Nephron (organoid): ENCODE measurements around the gene UFD1.

ENCODE experiments used
- H3K27ac Mint-ChIP-seq, 3 experiments: 2 replicates each; pipeline ENCODE4 v1.8.0; 2020; ENCODE audit warnings: mixed read lengths in 3 of 3, mild to moderate bottlenecking in 2 of 3, moderate library complexity in 1 of 3
- H3K27me3 Mint-ChIP-seq: 2 replicates; pipeline ENCODE4 v1.8.0; 2021; ENCODE audit warnings: low read depth, mild to moderate bottlenecking, moderate library complexity, mixed read lengths
- H3K36me3 Mint-ChIP-seq: 2 replicates; pipeline ENCODE4 v1.8.0; 2020; ENCODE audit warnings: low read depth, mixed read lengths
- H3K4me1 Mint-ChIP-seq: 2 replicates; pipeline ENCODE4 v1.8.0; 2020; ENCODE audit warnings: mixed read lengths
- H3K4me3 Mint-ChIP-seq, 3 experiments: 2 replicates each; pipeline ENCODE4 v1.8.0; 2020; ENCODE audit warnings: mild to moderate bottlenecking in 3 of 3, mixed read lengths in 3 of 3, moderate library complexity in 2 of 3
- H3K9me3 Mint-ChIP-seq: 2 replicates; pipeline ENCODE4 v1.8.0; 2020; ENCODE audit warnings: mixed read lengths
- TF ChIP-seq, protein P1 (sequence below), 3 experiments: fragments of 200-600 bp; sonication (generic); IDR thresholded peaks; one replicate each; pipeline ENCODE4 v1.5.0; 2021; ENCODE audit warnings: antibody characterized with exemption in 3 of 3; ENCODE audit not compliant: unreplicated experiment in 3 of 3

The UFD1 gene, protein sequence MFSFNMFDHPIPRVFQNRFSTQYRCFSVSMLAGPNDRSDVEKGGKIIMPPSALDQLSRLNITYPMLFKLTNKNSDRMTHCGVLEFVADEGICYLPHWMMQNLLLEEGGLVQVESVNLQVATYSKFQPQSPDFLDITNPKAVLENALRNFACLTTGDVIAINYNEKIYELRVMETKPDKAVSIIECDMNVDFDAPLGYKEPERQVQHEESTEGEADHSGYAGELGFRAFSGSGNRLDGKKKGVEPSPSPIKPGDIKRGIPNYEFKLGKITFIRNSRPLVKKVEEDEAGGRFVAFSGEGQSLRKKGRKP

DNA sequence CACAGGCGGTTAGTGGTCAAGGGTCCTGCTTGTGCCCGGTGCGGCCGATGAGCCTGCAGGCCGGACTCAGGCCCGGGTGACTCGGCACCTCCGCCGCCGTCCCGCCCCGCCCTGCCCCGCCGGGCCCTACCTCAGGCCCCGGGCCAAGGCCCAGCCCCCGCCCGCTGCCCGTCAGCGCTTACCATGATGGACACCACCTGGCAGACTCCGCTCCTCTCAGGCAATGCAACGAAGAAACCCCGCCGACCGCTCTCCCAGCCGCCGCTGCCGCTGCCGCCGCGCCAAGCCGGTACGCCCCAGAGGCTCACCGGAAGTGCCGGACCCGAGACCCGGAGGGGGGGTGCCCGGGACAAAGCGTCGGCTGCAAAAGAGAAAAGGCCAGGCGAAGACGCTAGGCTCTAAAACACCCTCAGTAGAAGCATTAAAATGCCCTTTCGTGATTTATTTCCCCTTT, at the start of gene UFD1:
TSS of gene UFD1 (minus strand) at position 293 of the 454 bp plus-strand sequence. CDS start at position 185, 108 bp downstream.
- TF ChIP-seq, protein P1, sequence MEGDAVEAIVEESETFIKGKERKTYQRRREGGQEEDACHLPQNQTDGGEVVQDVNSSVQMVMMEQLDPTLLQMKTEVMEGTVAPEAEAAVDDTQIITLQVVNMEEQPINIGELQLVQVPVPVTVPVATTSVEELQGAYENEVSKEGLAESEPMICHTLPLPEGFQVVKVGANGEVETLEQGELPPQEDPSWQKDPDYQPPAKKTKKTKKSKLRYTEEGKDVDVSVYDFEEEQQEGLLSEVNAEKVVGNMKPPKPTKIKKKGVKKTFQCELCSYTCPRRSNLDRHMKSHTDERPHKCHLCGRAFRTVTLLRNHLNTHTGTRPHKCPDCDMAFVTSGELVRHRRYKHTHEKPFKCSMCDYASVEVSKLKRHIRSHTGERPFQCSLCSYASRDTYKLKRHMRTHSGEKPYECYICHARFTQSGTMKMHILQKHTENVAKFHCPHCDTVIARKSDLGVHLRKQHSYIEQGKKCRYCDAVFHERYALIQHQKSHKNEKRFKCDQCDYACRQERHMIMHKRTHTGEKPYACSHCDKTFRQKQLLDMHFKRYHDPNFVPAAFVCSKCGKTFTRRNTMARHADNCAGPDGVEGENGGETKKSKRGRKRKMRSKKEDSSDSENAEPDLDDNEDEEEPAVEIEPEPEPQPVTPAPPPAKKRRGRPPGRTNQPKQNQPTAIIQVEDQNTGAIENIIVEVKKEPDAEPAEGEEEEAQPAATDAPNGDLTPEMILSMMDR (IDR thresholded peaks at IDR 0.05; ENCODE audit: unreplicated experiment in 3 of 3), result no peak
- Mint-ChIP-seq H3K27me3 (no peaks in the 10 kb centered on the region), H3K4me1 (peaks cover 34% of the 10 kb centered on the region), H3K9me3 (no peaks in the 10 kb centered on the region), H3K4me3 (peak within 1 kb of the TSS; percentile 88 to 98 (median 91)), H3K36me3 (peaks cover 6% of the 10 kb centered on the region), H3K27ac (peak within 1 kb of the TSS; percentile 99 to 100 (median 100))

- H3K9me3 Mint-ChIP-seq, result no peaks in the 10 kb centered on the region
- peak overlapping the region in 1 of 3 experiments; percentile 69 for H3K27ac Mint-ChIP-seq
- H3K4me1 Mint-ChIP-seq, result peaks cover 10% of the 10 kb centered on the region
- peaks cover 37% of the 10 kb centered on the region for H3K27me3 Mint-ChIP-seq
- H3K4me3 Mint-ChIP-seq, result no peak overlapping the region
- no peaks in the 10 kb centered on the region for H3K36me3 Mint-ChIP-seq
- TF ChIP-seq, protein P1 (IDR thresholded peaks at IDR 0.05; ENCODE audit: unreplicated experiment in 3 of 3), result no peak
Measured at GRCh38 chr22:19527861-19528417, 48.9 kb upstream of the UFD1 start.

GRCh38 chr22:19527321-19527721, 48.3 kb upstream of the UFD1 start:
- Mint-ChIP-seq H3K27ac (peak overlapping the region in 1 of 3 experiments; percentile 69), H3K27me3 (peaks cover 42% of the 10 kb centered on the region), H3K36me3 (no peaks in the 10 kb centered on the region), H3K4me3 (no peak overlapping the region), H3K9me3 (no peaks in the 10 kb centered on the region), H3K4me1 (peaks cover 10% of the 10 kb centered on the region)
- TF ChIP-seq, protein P1 (IDR thresholded peaks at IDR 0.05; ENCODE audit: unreplicated experiment in 3 of 3), result no peak

GRCh38 chr22:19526702-19527111, 47.7 kb upstream of the UFD1 start:
- peak overlapping the region in 1 of 3 experiments; percentile 69 for H3K27ac Mint-ChIP-seq

GRCh38 chr22:19526076-19526701, 47.2 kb upstream of the UFD1 start:
- Mint-ChIP-seq H3K4me3 (peak overlapping the region; percentile 32 to 53 (median 47)), H3K4me1 (peaks cover 10% of the 10 kb centered on the region), H3K27ac (peak overlapping the region in 1 of 3 experiments; percentile 9), H3K9me3 (no peaks in the 10 kb centered on the region), H3K36me3 (no peaks in the 10 kb centered on the region), H3K27me3 (peaks cover 49% of the 10 kb centered on the region)
- TF ChIP-seq, protein P1 (IDR thresholded peaks at IDR 0.05; ENCODE audit: unreplicated experiment in 3 of 3), result no peak

More at GRCh38 chr22:19526702-19527111, 47.7 kb upstream of the UFD1 start:
- H3K9me3 Mint-ChIP-seq, result no peaks in the 10 kb centered on the region
- peaks cover 10% of the 10 kb centered on the region for H3K4me1 Mint-ChIP-seq
- peaks cover 48% of the 10 kb centered on the region for H3K27me3 Mint-ChIP-seq
- H3K36me3 Mint-ChIP-seq, result no peaks in the 10 kb centered on the region
- TF ChIP-seq, protein P1 (IDR thresholded peaks at IDR 0.05; ENCODE audit: unreplicated experiment in 3 of 3), result no peak
- peak overlapping the region; percentile 32 to 53 (median 47) for H3K4me3 Mint-ChIP-seq
